ENCODE results near the gene CDKAL1.

CDKAL1 gene

DNA sequence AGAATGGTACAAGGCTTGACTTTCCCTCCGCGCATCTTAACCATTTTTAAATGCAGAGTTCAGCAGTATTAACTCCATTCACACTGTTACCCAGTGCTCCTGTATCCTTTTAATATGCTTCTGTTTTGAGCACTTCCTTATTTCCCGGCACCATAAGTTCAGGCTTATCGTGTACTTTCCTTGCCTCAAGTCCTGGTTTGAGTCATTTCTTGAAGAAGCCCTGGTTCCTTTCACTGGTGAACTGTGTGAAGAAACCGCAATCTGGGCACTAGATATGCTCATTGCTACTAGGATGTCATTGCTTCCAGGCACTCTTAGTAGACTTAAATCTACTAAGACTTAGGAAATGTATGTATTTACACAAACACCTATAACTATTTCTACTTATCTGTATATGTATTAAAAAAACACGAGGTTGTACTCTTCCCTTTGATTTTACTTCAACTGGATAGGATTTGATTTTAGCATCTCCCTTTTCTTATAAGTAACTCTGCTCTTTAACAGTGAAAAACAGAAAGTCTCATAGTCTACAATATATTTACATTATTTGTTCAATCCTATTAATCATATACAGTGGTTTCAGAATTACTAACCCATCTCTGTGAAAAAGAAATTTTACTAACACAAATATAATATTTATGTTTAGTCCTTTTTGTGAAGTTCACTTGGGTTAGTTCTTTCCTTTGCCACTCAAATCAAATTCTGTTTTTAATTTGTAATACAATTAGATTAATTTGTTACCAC, 135.5 kb downstream of the CDKAL1 start:
- ATAC-seq = no peak
- no peak for TF ChIP-seq CSRNP3 (CRISPR knock-in tag; IDR thresholded peaks at IDR 0.05)
- no peak for TF ChIP-seq BACH2 (CRISPR knock-in tag; IDR thresholded peaks at IDR 0.05; ENCODE audit: borderline replicate concordance)
- TF ChIP-seq ESRRG (CRISPR knock-in tag; IDR thresholded peaks at IDR 0.05) = no peak
- TF ChIP-seq SNAI2 (CRISPR knock-in tag; IDR thresholded peaks at IDR 0.05) = no peak
- no peak for TF ChIP-seq TSHZ2 (CRISPR knock-in tag; IDR thresholded peaks at IDR 0.05)
- TF ChIP-seq POU6F1 (CRISPR knock-in tag; IDR thresholded peaks at IDR 0.05; ENCODE audit: borderline replicate concordance, low read depth) = no peak
- TF ChIP-seq ZC3H10 (CRISPR knock-in tag; IDR thresholded peaks at IDR 0.05) = no peak
- TF ChIP-seq ZNF70 (CRISPR knock-in tag; IDR thresholded peaks at IDR 0.05) = no peak
- TF ChIP-seq RARB (CRISPR knock-in tag; IDR thresholded peaks at IDR 0.05) = no peak
- no peak for TF ChIP-seq TCF4 (CRISPR knock-in tag; IDR thresholded peaks at IDR 0.05; ENCODE audit: borderline replicate concordance)
- TF ChIP-seq OSR1 (CRISPR knock-in tag; IDR thresholded peaks at IDR 0.05) = no peak
- TF ChIP-seq ZNF8 (CRISPR knock-in tag; IDR thresholded peaks at IDR 0.05) = no peak
- no peak for TF ChIP-seq TOX (CRISPR knock-in tag; IDR thresholded peaks at IDR 0.05; ENCODE audit: borderline replicate concordance)
- TF ChIP-seq ZNF565 (CRISPR knock-in tag; conservative IDR thresholded peaks at IDR 0.05; ENCODE audit: low read depth) = no peak
- no peak for TF ChIP-seq CSDC2 (CRISPR knock-in tag; IDR thresholded peaks at IDR 0.05)
- no peak for TF ChIP-seq ZFP3 (CRISPR knock-in tag; IDR thresholded peaks at IDR 0.05)
- no peak for TF ChIP-seq ISL1 (CRISPR knock-in tag; IDR thresholded peaks at IDR 0.05)
- no peak for TF ChIP-seq PPARA (CRISPR knock-in tag; IDR thresholded peaks at IDR 0.05; ENCODE audit: borderline replicate concordance)

GRCh38 chr6:20670750-20671149, 136.5 kb downstream of the CDKAL1 start:
- no peak for TF ChIP-seq CSDC2 (CRISPR knock-in tag; IDR thresholded peaks at IDR 0.05)
- TF ChIP-seq TOX (CRISPR knock-in tag; IDR thresholded peaks at IDR 0.05; ENCODE audit: borderline replicate concordance) = no peak
- no peak for TF ChIP-seq POU6F1 (CRISPR knock-in tag; IDR thresholded peaks at IDR 0.05; ENCODE audit: borderline replicate concordance, low read depth)
- no peak for TF ChIP-seq TCF4 (CRISPR knock-in tag; IDR thresholded peaks at IDR 0.05; ENCODE audit: borderline replicate concordance)
- TF ChIP-seq ZNF565 (CRISPR knock-in tag; conservative IDR thresholded peaks at IDR 0.05; ENCODE audit: low read depth) = no peak
- no peak for TF ChIP-seq ZFP30 (CRISPR knock-in tag; IDR thresholded peaks at IDR 0.05)
- no peak for TF ChIP-seq GLIS3 (CRISPR knock-in tag; IDR thresholded peaks at IDR 0.05)
- TF ChIP-seq RARB (CRISPR knock-in tag; IDR thresholded peaks at IDR 0.05) = no peak
- no peak for TF ChIP-seq BACH2 (CRISPR knock-in tag; IDR thresholded peaks at IDR 0.05; ENCODE audit: borderline replicate concordance)
- TF ChIP-seq ESRRG (CRISPR knock-in tag; IDR thresholded peaks at IDR 0.05) = no peak
- TF ChIP-seq ZC3H10 (CRISPR knock-in tag; IDR thresholded peaks at IDR 0.05) = no peak
- no peak for TF ChIP-seq ISL1 (CRISPR knock-in tag; IDR thresholded peaks at IDR 0.05)
- no peak for TF ChIP-seq ZFP3 (CRISPR knock-in tag; IDR thresholded peaks at IDR 0.05)
- no peak for ATAC-seq

- ATAC-seq = no peak
- TF ChIP-seq CSDC2 (CRISPR knock-in tag; IDR thresholded peaks at IDR 0.05) (no peak), ZC3H10 (CRISPR knock-in tag; IDR thresholded peaks at IDR 0.05) (no peak), PATZ1 (CRISPR knock-in tag; IDR thresholded peaks at IDR 0.05; ENCODE audit: borderline replicate concordance) (no peak), TCF4 (CRISPR knock-in tag; IDR thresholded peaks at IDR 0.05; ENCODE audit: borderline replicate concordance) (no peak)
Observed at GRCh38 chr6:20672038-20672437, 137.8 kb downstream of the CDKAL1 start.

All from SK-N-SH treated with all-trans-retinoic acid at 6 μM for 48 hours (cell line).